Measurements from ENCODE around the gene PCDHGB5. TPM values are rescaled to one million over a fixed set of nuclear protein-coding genes. Genes with fewer than 3 reads are reported as not detected.
"Not testable (repeated sequence)": the region's sequence is repeated elsewhere in the genome, so short reads cannot be mapped to it uniquely, and the experiment has no call there.

Gene PCDHGB5
- total RNA-seq, 4 donors from 2014 or later: 12.3 to 17.6 (median 14.6) TPM

- 31 to 33% methylated on average over 23 to 41 of the region's 61 CpGs for WGBS, 2 donors
- intact Hi-C loops (cut with DNase I; ENCODE audit: low total_unique reads): no loop called here
- TF ChIP-seq CTCF (IDR thresholded peaks at IDR 0.05): no peak
- TF ChIP-seq POLR2A (IDR thresholded peaks at IDR 0.05): no peak
- H3K4me3 ChIP-seq (ENCODE audit: low read depth, poor library complexity, severe bottlenecking): no peak overlapping the region
- DNase-seq (ENCODE audit: low spot score in 2 of 2): no peak
These were observed 2.0 kb downstream of the PCDHGB5 start for GRCh38 chr5:141399555-141400258.

- no peak for TF ChIP-seq CTCF (IDR thresholded peaks at IDR 0.05)
- no peak for TF ChIP-seq POLR2A (IDR thresholded peaks at IDR 0.05)
- intact Hi-C loops (cut with DNase I; ENCODE audit: low total_unique reads): no loop called here
- no peak for DNase-seq (ENCODE audit: low spot score in 2 of 2)
- WGBS, 2 donors: 14 to 20% methylated on average over 26 to 27 of the region's 27 CpGs
- no peak within 1 kb of the TSS for H3K4me3 ChIP-seq (ENCODE audit: low read depth, poor library complexity, severe bottlenecking)
These were observed 5.0 kb downstream of the PCDHGB5 start, which contains the start of gene PCDHGA9 for GRCh38 chr5:141402553-141403243. Gene PCDHGA9 (plus strand): TSS chr5:141402778. CDS start chr5:141402953, 175 bp downstream.

GRCh38 chr5:141403387-141403786, 5.6 kb downstream of the PCDHGB5 start:
- no peak for TF ChIP-seq CTCF (IDR thresholded peaks at IDR 0.05)
- TF ChIP-seq POLR2A (IDR thresholded peaks at IDR 0.05): no peak
- no peak for DNase-seq (ENCODE audit: low spot score in 2 of 2)
- WGBS, 2 donors: 32 to 35% methylated on average over 22 of the region's 22 CpGs
- intact Hi-C loops (cut with DNase I; ENCODE audit: low total_unique reads): no loop called here
- H3K4me3 ChIP-seq (ENCODE audit: low read depth, poor library complexity, severe bottlenecking): no peak overlapping the region

- intact Hi-C loops (cut with DNase I; ENCODE audit: low total_unique reads); H3K4me3 ChIP-seq (ENCODE audit: low read depth, poor library complexity, severe bottlenecking); DNase-seq (ENCODE audit: low spot score in 2 of 2): not testable (repeated sequence)
- 13 to 18% methylated on average over 35 to 39 of the region's 51 CpGs for WGBS, 2 donors
These were observed 10.2 kb downstream of the PCDHGB5 start, which contains the start of gene PCDHGB6 for GRCh38 chr5:141407790-141408505. Gene PCDHGB6 (plus strand): TSS chr5:141408021. CDS start chr5:141408203, 182 bp downstream.

GRCh38 chr5:141409598-141410306, 12.0 kb downstream of the PCDHGB5 start:
- 24 to 28% methylated on average over 28 to 38 of the region's 64 CpGs for WGBS, 2 donors
- no peak overlapping the region for H3K4me3 ChIP-seq (ENCODE audit: low read depth, poor library complexity, severe bottlenecking)
- intact Hi-C loops (cut with DNase I; ENCODE audit: low total_unique reads): loop anchor here (10.0 kb wide), 1 partner anchor 145 kb away; no protein-coding TSS in a partner anchor
- TF ChIP-seq CTCF (IDR thresholded peaks at IDR 0.05) (no peak), POLR2A (IDR thresholded peaks at IDR 0.05) (no peak)
- no peak for DNase-seq (ENCODE audit: low spot score in 2 of 2)
